ENCODE results near the gene PIK3R6.
"Not testable (repeated sequence)": the region's sequence is repeated elsewhere in the genome, so short reads cannot be mapped to it uniquely, and the experiment has no call there.

The PIK3R6 gene

DNA sequence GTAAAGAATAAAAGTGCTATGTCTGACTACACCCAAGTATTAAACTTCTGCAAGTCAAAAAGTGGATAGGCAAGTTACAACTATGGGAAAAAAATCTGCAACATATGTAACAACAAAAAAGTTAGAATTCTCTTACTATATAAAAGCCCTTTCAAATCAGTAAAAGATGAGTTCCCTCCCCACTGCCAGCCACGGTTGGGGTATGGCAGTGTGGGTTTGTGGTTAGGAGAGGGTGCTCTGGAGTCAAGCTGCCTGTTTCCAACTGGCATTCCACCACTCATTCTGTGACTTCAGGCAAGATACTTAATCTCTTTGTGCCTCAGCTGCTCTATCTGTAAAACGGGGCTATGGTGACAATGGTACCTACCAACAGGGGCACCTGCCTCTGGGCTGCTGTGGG lies 41.7 kb downstream of the PIK3R6 start:
- DNase-seq (ENCODE audit: low spot score), result no peak

DNA sequence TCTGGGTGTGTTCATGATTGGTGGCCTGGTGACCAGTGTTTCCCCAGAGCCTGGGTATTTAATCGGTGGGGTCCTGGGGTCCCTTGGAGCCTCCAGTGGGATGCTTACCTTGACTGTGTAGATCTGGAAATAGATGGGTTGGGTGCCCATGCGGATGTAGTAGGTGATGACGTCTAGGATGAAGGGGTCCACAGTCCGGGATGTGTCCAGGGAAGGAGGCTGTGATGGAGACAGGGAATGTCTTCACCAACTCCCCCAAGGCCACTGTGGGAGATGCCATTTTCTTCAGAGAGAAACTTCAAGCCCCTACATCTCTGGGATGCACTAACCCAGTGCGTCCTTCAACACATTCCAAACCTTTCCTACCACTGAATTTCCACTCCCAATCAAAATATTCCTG lies 44.2 kb downstream of the PIK3R6 start:
- no peak for DNase-seq (ENCODE audit: low spot score)

GRCh38 chr17:8822401-8823035 lies 45.0 kb downstream of the PIK3R6 start:
- DNase-seq (ENCODE audit: low spot score), result no peak

GRCh38 chr17:8821446-8822105 lies 45.9 kb downstream of the PIK3R6 start:
- DNase-seq (ENCODE audit: low spot score), result no peak

DNA sequence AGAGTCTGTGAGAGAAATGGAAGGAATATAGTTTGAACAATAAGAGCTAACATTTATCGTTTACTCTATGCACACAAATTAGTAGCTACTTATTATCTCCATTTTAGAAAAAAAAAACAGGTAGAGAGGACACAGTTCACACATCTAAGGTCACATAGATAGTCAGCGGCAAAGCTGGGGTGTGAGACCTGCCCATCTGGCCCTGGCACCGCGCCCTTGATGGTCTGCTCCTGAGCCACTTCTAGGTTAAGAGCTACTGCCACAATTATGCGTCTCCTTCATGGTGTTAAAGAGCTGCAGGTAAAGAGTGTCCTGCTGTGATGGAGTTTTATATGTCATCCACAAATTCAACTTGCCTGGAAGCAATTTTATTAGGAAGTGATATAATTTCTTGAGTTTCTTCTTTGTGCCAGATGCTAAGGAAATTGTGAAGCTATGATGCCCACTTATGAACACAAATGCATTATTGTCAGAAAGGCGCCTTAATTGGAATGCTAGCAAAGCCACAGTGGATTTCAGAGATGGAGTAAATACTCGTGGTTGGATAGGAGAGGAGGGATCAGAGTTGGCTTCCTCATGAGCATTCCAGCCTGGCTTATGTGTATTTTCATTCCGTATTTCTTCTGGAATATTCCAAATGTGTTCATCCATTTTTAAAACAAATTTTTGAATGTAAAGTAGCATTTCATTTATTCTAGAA lies 47.0 kb downstream of the PIK3R6 start:
- DNase-seq (ENCODE audit: low spot score), result no peak

GRCh38 chr17:8818654-8819330 lies 48.7 kb downstream of the PIK3R6 start:
- DNase-seq (ENCODE audit: low spot score), result no peak

GRCh38 chr17:8818047-8818446 lies 49.4 kb downstream of the PIK3R6 start:
- DNase-seq (ENCODE audit: low spot score), result no peak

DNA sequence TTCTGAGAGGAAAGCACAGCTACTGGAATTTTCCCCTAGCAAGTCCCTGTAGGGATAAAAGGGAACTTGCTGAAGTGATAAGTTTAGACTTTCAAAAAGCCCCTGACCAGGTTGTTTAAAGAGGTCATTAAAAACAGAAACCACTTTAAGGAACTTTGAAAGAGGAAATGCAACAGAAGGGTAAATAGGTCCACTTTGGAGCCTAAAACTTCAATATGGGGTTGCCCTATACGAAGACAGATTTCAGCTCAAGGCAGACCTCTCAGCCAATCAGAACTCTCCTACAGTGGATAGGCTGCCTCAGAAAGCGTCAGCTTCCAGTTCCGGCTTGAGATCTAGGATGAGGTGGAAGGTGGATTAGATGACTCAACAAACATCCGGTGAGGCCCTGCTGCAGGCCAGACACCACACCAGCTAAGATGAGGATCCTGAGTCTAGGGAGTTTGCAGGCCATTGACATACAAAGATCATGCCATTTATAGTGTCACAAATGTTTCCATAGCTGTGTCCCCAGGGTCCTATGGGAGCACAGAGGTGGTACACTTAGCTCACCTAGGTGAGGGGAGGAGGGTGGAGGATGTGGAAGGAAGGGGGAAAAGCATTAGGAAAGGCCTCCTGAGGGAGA lies 60.4 kb downstream of the PIK3R6 start:
- peak; percentile 16 for DNase-seq (ENCODE audit: low spot score)

GRCh38 chr17:8806253-8806925 lies 61.1 kb downstream of the PIK3R6 start:
- no peak for DNase-seq (ENCODE audit: low spot score)

- not testable (repeated sequence) for DNase-seq (ENCODE audit: low spot score)
Observed at GRCh38 chr17:8805396-8805795, 62.1 kb downstream of the PIK3R6 start.

DNA sequence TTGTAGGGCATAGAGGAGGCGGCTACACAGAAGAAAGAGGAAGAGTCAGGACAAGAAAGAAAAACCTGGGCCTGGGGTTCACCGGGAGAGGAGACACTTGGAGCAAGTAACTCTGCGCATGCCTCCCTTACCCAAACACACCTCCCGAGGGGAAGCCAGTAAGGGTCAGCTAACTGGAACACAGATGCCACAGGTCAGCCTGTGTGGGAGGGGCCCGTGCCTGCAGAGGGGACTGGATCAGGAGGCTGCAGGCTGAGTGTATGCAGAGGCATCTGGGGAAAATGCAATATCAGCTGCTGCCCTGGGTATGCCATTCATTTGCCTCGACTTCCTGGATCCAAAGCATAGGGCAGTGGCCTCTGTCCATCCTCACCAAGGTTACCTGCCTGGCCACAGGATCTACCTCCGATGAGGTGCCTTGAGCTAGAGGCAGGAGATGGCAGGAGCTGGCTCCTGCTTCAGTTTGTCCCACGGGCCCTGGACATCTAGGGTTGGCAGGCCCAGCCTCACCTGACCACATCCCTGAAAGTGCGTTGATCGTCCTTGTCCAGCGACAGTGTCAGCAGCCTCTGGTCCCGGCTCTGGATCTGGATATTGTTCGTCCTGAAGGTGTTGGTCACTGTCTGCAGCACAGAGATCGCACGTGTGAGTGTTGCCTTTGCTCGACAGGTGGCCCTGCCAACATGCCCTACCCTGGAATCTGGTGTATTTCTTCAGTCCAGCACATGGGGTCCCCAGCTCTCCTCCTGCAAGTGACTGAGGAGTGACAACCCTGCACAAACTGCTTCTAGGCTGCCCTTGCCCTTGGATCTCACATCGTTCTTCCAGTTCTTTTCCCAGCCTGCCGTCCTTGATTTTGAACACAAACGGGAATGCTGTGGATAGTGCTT lies 63.7 kb downstream of the PIK3R6 start:
- no peak for DNase-seq (ENCODE audit: low spot score)

- DNase-seq (ENCODE audit: low spot score), result no peak
Observed at GRCh38 chr17:8801135-8801840, 66.2 kb downstream of the PIK3R6 start.

GRCh38 chr17:8800656-8801055 lies 66.8 kb downstream of the PIK3R6 start:
- DNase-seq (ENCODE audit: low spot score), result no peak

DNA sequence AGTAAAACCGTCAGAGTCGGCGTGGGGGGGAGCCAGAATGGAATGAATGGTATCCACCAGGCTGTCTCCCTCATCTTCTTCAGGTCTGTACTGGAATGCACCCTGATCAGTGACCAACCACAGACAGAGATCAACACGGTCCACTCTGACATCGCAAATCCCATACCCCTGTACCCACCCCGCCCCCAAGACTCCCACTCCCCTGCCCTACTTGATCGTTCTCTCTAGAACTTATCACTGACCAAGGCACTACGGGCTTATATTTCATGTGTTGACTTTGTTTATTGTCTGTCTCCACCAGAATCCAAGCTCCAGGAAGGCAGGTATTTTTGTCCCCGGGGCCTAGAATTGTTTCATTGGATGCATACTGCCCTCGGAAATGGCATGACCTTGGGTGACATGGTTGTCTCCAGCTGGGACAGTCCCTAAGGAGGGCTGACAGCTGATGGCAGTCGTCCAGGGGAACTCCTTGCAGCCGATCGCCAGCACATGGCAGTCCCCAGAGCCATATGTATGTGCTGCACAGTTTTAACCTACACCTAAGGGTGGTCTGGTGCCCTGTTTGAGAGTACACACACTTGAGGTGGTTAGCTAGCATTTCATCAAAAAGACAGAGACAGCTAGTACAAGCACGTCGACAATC lies 67.8 kb downstream of the PIK3R6 start:
- DNase-seq (ENCODE audit: low spot score), result no peak

GRCh38 chr17:8798846-8799569 lies 68.5 kb downstream of the PIK3R6 start, which contains the start of gene MFSD6L:
TSS of gene MFSD6L (minus strand) at chr17:8799365. CDS start at chr17:8799120, 245 bp downstream.
- DNase-seq (ENCODE audit: low spot score), result no peak

DNA sequence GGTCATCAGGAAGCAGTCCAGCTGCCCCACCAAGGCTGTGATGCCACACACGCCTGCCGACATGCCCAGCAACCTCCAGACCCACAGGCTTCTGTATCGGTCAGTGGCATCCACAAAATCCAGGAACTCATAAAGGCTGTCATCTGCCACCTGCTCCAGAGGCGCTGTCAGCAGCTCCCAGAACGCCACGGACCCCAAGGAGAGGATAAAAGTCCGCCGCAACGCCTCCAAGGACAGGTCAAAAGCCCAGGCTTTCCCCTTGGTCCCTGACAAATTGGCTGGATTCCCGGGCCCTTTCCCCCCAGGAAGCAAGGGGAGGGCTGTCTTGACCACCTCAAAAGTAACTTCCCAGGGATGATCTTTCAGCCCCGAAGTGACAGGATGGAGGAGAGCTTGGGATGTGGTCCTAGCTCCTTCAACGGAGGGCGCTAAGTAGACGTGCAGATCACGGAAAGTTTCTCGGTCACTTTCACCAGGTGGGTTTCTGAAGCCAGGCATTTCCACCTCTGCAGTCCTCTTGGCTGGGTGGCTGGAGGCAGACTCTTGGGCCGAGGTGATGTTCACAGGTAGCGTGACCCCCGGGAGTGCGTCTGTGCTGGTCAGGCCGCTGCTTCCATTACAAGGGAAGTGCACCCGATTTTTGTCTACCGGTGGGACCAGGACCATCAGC lies 69.2 kb downstream of the PIK3R6 start:
- no peak for DNase-seq (ENCODE audit: low spot score)

- DNase-seq (ENCODE audit: low spot score), result no peak
Observed at GRCh38 chr17:8797621-8798175, 69.8 kb downstream of the PIK3R6 start.

- no peak for DNase-seq (ENCODE audit: low spot score)
Observed at GRCh38 chr17:8794636-8795035, 72.8 kb downstream of the PIK3R6 start.

Data from CD4-positive, alpha-beta T cell treated with Interleukin-2 at 100 ng/mL for 4 hours (primary cell).